ENCODE results near the gene NRIP1.

The NRIP1 gene

GRCh38 chr21:15065392-15066122, 757 bp upstream of the NRIP1 start:
- peak; percentile 74 for DNase-seq

GRCh38 chr21:15063814-15064575, 805 bp downstream of the NRIP1 start:
- DNase-seq, result no peak

DNA sequence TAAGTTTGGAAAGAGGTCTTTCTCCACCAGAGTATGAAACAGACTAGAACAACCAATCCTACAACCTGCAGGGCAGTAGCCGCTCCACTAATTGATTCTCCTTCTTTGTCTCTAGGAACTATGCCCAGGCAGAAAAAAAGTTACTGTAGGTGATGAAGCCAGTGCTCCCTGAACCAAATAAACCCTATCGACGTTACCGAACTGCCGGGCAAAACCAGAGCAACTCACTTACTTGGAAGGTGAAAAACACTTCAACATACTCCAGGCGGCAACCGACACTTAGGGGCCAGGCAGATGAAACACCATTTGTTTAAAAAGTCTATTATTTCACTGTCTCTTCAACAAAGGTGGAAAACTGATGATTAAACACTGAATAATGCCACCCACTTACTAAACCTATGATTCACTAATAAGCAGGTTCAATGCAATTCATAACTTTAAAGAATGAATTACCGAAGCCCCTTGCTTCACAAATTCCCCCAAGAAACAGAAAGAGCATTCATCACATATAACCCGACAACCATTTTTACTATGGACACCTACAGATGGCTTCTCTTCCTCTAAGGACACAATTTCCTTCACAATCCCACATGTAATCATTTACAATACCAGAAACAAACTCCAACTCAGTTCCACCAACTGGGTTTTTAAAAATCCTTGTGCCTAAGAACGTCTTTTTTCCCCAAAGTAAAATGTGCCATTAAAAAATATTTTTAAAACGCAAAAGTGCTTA, 1.6 kb downstream of the NRIP1 start:
- peak; percentile 4 for DNase-seq

GRCh38 chr21:15062606-15062965, 2.2 kb downstream of the NRIP1 start:
- DNase-seq, result peak; percentile 4

- no peak for DNase-seq
Observed at GRCh38 chr21:15061747-15062605, 2.8 kb downstream of the NRIP1 start.

GRCh38 chr21:15061279-15061678, 3.5 kb downstream of the NRIP1 start:
- no peak for DNase-seq

DNA sequence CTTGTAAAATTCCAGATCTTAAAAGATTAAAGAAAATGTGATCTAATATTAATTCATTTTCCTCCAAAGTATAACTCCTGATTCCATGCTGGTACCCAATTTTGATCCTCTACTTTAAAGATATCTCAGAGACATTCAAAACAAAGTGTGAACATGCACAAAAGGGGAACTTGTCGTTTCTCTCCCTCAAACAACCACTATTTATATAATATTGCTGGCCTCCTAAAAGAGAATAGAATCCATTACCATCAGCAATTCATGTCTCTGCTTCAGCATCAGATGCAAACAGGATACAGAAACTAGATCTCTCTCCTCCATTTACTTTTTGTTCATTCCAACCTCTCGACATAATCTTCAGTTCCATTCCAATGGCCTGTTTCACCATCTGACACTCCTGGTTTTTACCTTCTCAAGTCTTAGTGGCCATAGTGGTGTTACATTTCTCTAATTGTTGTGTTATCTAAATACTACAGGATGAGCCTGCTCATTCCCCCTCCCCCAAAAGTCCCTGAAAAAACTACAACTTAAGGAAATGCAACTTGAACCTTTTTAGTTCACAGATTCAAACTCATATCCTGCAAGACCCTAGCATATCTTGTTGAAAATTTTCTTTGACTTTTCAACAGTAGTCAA, 4.1 kb downstream of the NRIP1 start:
- DNase-seq, result no peak

- DNase-seq, result no peak
Observed at GRCh38 chr21:15059397-15059796, 5.4 kb downstream of the NRIP1 start.

DNA sequence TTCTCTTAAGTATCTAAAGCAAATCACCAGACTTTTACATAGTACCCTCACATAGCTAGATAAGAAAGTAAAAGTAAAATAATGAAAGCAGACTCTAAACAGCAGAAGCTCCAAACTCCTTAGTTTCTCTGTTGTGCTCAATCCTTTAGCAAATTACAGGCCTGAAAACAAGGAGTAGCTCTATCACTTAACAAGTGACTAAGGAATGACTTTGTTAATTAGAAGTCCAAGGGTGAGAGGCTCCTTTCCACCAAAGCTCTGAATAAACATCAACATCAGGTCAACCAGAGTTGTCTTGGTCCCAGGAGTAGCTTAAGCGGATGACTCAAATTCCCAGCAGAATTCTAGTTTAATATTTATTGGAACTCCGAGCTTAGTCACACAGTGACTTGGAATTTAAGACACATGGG, 5.9 kb downstream of the NRIP1 start:
- DNase-seq, result no peak

DNA sequence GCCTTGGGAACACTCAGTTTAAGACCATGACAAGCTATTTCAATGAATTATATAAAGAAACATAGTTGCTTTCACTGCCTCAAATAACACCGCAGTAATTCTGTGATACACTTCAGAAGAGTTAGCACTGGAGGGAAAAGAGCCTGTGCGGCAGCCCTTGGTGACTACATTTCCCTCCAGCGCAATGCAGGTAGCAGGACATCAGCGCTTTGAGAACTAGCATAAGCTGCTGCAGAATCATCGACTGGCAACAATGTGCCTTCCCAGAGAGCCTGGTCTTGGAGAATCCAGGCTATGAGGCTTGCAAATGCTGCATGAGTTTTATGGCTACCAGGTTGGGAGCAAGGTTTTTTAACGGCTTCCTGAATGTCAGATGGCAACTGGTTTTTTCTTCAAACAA, 7.5 kb downstream of the NRIP1 start:
- no peak for DNase-seq

GRCh38 chr21:15054606-15055239, 10.1 kb downstream of the NRIP1 start:
- no peak for DNase-seq

GRCh38 chr21:15054089-15054488, 10.7 kb downstream of the NRIP1 start:
- no peak for DNase-seq

- DNase-seq, result no peak
Observed at GRCh38 chr21:15053500-15053899, 11.3 kb downstream of the NRIP1 start.

- DNase-seq, result no peak
Observed at GRCh38 chr21:15052459-15052763, 12.4 kb downstream of the NRIP1 start.

- no peak for DNase-seq
Observed at GRCh38 chr21:15051644-15052458, 12.9 kb downstream of the NRIP1 start.

GRCh38 chr21:15050568-15051377, 14.0 kb downstream of the NRIP1 start:
- no peak for DNase-seq

GRCh38 chr21:15045017-15045416, 19.8 kb downstream of the NRIP1 start:
- DNase-seq, result no peak

GRCh38 chr21:15042531-15042930, 22.3 kb downstream of the NRIP1 start:
- no peak for DNase-seq

DNA sequence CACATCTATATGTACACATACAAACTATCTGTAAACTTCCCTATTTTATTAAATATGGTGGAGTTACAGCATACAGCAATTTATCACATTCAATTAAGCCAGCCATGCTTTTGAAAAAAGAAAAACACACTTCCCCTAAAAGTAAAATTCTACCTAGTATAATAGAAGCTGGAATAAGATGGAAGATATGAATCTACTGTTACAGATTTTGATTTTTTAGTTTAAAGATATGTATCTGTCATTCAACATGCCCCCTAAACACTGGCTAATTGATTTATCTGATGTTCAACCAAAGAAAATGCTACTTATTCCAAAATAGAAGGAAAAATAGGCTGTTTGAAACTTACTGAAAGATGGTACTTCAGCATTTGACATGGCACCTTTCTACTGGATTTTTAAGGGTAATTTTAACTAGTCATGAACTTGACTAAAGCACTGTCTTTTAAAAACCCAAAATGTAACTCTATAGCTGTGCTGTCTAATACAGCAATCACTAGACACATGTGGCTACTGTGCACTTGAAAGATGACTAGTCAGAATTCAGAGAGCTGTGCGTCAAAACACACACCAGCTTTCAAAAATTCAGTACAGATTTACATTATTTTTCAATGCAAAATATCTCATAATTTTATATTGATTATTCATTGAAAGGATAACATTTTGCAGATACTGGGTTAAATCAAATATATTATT, 25.0 kb downstream of the NRIP1 start:
- DNase-seq, result no peak

DNA sequence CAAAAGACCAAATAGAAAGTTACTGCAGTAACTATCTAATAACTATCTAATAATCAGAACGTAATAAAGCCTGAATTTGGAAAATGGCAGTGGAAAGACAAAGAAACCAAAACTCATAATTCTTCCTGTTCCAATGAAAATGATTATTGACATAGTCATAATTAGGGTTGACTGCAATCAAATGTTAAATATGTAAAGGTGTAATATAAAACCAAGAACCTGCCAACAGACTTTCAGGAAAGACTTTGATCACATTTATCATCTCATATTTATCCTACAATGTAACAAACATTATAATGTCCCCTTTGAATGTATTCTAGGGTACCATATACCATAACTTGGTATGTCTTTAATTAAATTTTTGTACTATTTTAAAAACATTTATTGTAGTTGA, 26.9 kb downstream of the NRIP1 start:
- DNase-seq, result no peak

All from central memory CD4-positive, alpha-beta T cell (primary cell).